GM18867 (cell line): ENCODE results near the gene PDE11A.
"Not testable (repeated sequence)": the region's sequence is repeated elsewhere in the genome, so short reads cannot be mapped to it uniquely, and the experiment has no call there.

Experiments used
- ATAC-seq: cut with Tn5 transposase; IDR thresholded peaks from one replicate; pipeline ENCODE4 v1.9.1; 2021; ENCODE audit warnings: mild to moderate bottlenecking, moderate library complexity; ENCODE audit not compliant: unreplicated experiment

PDE11A gene

GRCh38 chr2:178072383-178073301 is at the start of gene PDE11A:
Gene PDE11A (minus strand): TSS chr2:178072777. CDS start chr2:178072437, 340 bp downstream.
- no peak for ATAC-seq

GRCh38 chr2:178119179-178119922 is 46.8 kb upstream of the PDE11A start:
- no peak for ATAC-seq

- no peak for ATAC-seq
Measured at GRCh38 chr2:178117725-178118124, 45.1 kb upstream of the PDE11A start.

- no peak for ATAC-seq
Measured at GRCh38 chr2:178115271-178115670, 42.7 kb upstream of the PDE11A start.

GRCh38 chr2:178114462-178114861 is 41.9 kb upstream of the PDE11A start:
- ATAC-seq, result peak; percentile 56

GRCh38 chr2:178112202-178113152 is 39.9 kb upstream of the PDE11A start, which contains the start of gene RBM45:
Gene RBM45 (plus strand): TSS chr2:178112437. CDS start chr2:178112547, 110 bp downstream.
- peak; percentile 91 for ATAC-seq

GRCh38 chr2:178111743-178112142 is 39.2 kb upstream of the PDE11A start:
- no peak for ATAC-seq

GRCh38 chr2:178110681-178111080 is 38.1 kb upstream of the PDE11A start:
- ATAC-seq, result no peak

- no peak for ATAC-seq
Measured at GRCh38 chr2:178109813-178110212, 37.2 kb upstream of the PDE11A start.

- ATAC-seq, result no peak
Measured at GRCh38 chr2:178108176-178108575, 35.6 kb upstream of the PDE11A start.

GRCh38 chr2:178106053-178106452 is 33.5 kb upstream of the PDE11A start:
- no peak for ATAC-seq

GRCh38 chr2:178105566-178105965 is 33.0 kb upstream of the PDE11A start:
- no peak for ATAC-seq

GRCh38 chr2:178101321-178102079 is 28.9 kb upstream of the PDE11A start:
- ATAC-seq, result no peak

- no peak for ATAC-seq
Measured at GRCh38 chr2:178093471-178093870, 20.9 kb upstream of the PDE11A start.

- no peak for ATAC-seq
Measured at GRCh38 chr2:178088774-178089270, 16.2 kb upstream of the PDE11A start.

- no peak for ATAC-seq
Measured at GRCh38 chr2:178084273-178084672, 11.7 kb upstream of the PDE11A start.

GRCh38 chr2:178082408-178083045 is 9.9 kb upstream of the PDE11A start:
- ATAC-seq, result no peak

- ATAC-seq, result not testable (repeated sequence)
Measured at GRCh38 chr2:178079279-178079678, 6.7 kb upstream of the PDE11A start.

- ATAC-seq, result no peak
Measured at GRCh38 chr2:178076130-178076529, 3.6 kb upstream of the PDE11A start.
